HG03039 (cell line): ENCODE measurements around the gene PSRC1.

Experiments
- ATAC-seq: cut with Tn5 transposase; IDR thresholded peaks from one replicate; pipeline ENCODE4 v1.9.1; 2021; ENCODE audit warnings: mild to moderate bottlenecking, moderate library complexity; ENCODE audit not compliant: unreplicated experiment

Gene PSRC1

GRCh38 chr1:109248797-109249629 is 33.9 kb downstream of the PSRC1 start, which contains the start of gene CELSR2:
Gene CELSR2, plus strand, starts transcription at chr1:109249539. Its CDS starts 541 bp downstream, at chr1:109250080.
- ATAC-seq = peak; percentile 77

- no peak for ATAC-seq
These were observed 34.5 kb downstream of the PSRC1 start for GRCh38 chr1:109248444-109248796.

DNA sequence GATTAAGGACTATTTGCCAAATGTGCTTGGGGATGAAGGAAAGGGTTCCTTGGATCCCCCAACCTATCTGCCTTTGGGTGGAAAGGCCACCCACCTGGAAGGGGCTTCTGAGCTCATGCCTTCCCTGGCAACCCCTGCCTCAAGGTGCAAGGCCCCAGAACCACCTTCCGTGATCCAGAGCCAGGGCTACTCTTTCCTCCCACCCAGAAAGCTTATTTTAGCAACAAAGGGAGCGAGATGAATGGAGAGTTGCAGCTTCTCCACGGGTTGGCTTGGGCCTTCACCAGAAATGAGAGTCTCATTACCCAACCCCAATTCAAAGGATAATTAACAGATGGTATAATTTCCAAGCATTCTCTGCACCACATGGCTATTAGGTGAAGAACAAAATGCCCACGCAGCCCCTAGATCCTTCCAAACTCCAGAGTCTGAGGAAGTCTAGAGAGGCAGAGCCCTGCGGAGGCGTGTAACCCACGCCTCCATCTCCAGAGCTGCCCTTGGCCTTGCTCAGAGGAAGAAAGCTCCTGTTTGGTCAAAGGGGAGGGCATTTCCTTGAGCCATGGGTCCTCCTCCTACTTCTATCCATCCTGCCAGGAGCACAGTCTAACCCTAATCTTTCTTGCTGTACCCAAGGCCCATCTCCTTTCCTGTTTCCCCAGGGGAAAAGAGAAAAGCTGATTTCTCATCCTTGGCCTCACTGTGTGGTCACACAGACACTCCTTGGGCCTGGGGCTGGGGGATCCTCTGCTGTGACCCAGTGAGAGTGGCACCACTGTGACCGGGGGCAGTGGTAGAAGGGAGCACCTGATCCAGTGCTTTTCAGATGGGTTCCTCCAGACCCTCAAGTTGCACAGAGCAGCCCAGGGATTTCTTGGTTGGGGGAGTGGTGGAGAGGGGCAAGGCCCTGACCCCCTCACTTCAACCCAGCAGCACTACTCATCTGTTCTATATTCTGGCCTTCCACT is 35.3 kb downstream of the PSRC1 start:
- no peak for ATAC-seq

GRCh38 chr1:109246141-109246551 is 36.8 kb downstream of the PSRC1 start:
- ATAC-seq = no peak

GRCh38 chr1:109243860-109244552 is 38.9 kb downstream of the PSRC1 start:
- no peak for ATAC-seq

DNA sequence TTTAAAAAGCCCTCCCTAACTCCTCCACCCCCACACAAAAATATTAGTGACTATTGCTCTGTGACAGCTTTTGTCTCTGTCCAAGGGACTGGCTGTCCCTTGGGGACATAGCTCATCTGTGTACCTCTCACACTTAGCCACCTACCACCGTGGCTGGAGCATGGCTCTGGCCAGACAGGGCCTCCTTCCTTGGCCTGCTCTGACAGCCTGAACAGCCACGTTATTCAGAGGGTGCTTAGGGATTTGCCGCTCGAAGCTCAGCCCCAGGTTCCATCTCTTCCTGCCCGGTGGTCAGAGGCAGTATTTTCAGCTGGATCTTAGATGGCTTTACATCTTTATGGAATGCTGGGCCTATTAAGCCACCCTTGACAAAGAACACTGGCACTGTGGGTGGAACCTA is 39.7 kb downstream of the PSRC1 start:
- ATAC-seq = no peak

DNA sequence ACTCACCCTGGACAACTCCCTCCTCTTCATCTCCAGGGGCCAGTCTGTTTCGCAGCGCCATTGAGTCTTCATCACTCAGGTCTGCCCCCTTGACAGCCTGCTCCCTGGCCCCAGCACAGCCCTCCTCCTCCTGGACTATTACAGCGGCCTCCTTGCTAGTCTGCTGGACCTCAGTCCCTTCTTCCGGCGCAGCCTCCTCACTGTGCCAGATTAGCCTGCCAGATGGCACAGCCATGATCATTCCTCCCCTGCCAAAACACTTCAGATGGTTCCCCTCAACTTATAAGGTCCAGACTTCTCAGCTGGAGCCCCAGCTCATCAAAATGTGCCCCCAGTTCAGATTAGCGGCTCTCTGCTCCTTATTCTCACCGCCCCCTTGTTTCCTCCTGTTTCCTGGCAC is 40.6 kb downstream of the PSRC1 start:
- no peak for ATAC-seq

DNA sequence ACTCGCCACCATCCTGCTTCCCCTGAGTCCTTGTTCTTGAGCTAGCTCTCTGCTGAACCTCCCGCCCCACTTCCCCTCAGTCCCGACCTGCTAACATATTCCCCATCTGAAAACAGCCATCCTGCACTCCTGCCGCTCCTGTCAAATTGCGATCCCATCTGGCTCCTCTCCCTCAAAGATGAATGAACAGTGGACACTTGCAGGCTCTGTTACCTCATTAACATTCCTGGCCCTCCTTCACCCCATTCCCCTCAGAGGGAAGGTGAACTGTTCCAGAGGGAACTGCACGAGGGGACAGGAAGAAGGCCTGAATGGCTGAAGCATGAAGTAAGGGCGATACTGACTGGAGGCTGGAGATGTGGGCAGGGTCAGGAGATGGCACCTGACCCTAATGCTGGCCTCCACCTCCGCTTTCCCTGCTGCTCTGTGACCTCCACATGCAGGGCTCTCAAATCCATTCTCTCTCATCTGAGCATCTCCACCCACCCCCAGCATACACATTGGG is 41.1 kb downstream of the PSRC1 start:
- no peak for ATAC-seq

DNA sequence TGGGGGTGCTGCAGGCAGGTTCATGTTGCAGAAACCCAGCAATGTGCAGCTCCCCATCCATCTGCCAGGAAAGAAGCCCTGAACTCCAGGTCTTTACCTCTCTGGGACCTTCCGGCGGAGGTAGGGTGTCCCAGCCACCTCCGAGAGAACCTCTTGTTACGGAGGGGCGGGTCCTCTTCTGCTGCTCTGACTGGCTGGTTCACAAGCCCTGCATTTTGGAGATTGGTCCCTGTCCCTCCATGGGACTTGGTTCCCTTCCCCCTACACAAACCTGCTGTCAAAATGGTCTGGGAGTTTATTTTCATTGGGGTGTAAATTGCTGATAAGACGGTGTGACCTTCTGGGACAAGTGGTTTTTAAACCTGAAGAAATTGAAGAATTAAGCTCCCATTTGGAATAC is 41.6 kb downstream of the PSRC1 start:
- no peak for ATAC-seq

- no peak for ATAC-seq
These were observed 42.5 kb downstream of the PSRC1 start for GRCh38 chr1:109240158-109241152.

DNA sequence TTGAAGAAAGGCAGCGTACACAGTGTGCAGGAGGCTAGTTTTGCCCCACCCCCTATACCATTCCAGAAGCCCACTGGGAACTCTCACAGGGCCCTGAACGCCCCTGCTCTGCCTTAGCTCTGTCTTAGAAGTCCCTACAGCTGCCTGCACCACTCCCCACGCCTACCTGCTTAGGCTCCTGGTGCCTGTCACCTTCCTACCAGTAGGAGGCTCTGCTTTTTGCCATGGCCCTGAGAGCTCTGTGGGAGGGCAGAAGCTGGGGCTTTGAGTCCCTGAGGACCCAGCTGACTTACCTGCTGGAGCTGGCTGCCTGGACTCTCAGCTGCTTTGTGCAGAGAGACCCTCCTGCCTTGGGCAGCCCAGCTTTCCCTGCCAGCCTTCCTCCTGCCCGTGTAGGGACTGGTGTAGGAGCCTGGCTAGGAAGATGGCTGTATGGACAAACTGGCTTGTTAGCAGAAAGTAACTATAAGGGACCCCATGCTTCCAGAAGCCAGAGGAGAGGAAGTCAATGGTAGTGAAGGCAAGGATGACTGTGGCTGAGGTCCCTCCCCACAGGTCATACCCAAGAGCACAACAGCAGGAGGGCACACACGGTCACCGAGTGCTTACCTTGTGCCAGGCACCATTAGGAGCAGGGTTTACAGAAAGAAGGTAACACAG is 43.4 kb downstream of the PSRC1 start:
- ATAC-seq = no peak

DNA sequence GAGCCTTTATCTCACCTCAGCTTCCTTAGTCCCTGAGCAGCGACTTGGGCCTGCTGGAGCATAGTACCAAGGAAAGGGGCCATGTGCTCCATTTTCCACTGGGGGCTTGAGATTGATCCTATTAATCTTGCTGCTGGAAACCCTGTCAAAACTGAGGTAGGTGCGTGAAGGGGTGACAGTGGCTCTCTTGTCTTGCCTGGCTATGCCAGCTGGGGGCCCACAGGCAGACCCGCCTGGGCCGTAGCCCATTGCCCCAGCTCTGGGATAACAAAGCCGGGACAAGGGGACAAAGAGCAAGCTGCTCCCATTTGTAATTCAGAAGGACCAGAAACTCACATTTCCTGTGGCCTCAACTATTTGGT is 43.9 kb downstream of the PSRC1 start:
- no peak for ATAC-seq

DNA sequence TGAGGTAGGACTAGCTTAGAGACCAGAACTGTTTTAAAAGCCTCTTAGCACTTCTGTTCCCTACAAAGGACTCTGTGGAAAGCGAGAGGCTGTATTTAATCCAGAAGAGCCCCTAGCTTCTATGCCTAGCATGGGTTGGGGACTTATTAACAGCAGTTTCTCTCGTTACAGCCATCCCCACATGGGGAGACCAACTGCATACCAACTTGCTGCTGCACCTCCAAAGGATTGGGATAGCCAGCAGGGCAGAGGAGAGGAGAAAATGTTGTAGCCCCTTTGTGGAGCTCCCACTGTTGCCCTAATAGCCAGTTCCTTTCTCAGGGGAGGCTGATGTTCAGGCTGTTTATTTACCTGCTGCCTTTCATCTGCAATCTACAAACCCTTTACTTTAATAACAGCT is 44.6 kb downstream of the PSRC1 start:
- ATAC-seq = no peak

DNA sequence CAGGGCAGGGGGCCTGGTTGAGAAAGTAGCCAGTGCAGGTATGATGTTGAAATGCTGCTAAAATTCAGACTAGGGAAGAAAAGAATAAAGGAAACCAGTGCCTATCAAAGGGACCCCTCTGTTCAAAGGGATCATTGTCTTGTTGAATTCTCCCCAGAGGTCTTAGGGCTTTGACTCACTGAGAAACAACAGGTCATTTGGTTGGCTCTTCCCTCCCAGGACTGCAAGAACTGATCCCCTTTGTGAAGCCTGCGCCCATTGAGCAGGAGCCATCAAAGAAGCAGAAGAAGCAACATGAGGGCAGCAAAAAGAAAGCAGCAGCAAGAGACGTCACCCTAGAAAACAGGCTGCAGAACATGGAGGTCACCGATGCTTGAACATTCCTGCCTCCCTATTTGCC is 45.4 kb downstream of the PSRC1 start:
- no peak for ATAC-seq

DNA sequence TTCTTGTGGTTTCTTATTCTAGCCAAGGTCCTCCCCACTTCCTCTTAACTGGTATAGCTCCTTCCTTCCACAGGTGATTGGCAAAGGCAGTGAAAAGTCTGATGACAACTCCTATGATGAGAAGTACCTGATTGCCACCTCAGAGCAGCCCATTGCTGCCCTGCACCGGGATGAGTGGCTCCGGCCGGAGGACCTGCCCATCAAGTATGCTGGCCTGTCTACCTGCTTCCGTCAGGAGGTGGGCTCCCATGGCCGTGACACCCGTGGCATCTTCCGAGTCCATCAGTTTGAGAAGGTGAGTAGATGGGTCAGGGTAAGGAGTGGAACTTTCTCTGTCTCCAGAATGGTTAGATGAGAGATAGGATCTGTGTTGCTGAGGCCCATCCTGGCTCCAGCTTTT is 47.8 kb downstream of the PSRC1 start:
- no peak for ATAC-seq

GRCh38 chr1:109231066-109231465 is 51.9 kb downstream of the PSRC1 start:
- no peak for ATAC-seq
